Measurements from ENCODE around the gene EPC1. TPM values are rescaled to one million over a fixed set of nuclear protein-coding genes. Genes with fewer than 3 reads are reported as not detected.

The EPC1 gene
- total RNA-seq, 2 donors from 2014 or later: 40.2 to 48.5 TPM

- TF ChIP-seq CTCF (IDR thresholded peaks at IDR 0.05): no peak
- no peak overlapping the region for H3K4me3 ChIP-seq
- H3K27me3 ChIP-seq (replicated peaks; ENCODE audit: insufficient read depth): no peaks in the 10 kb centered on the region
- no peak for ATAC-seq (ENCODE audit: insufficient number of reproducible peaks, low FRiP score, low read depth)
- H3K4me1 ChIP-seq (ENCODE audit: control insufficient read depth in 1 of 2, low read depth in 2 of 2): peaks cover 14 to 41% of the 10 kb centered on the region in 2 donors
- no peak for DNase-seq (ENCODE audit: low spot score)
- peak overlapping the region in 1 of 2 donors; percentile 17 for H3K27ac ChIP-seq
- no peaks in the 10 kb centered on the region for H3K36me3 ChIP-seq
- no peaks in the 10 kb centered on the region for H3K9me3 ChIP-seq
These were observed 27.6 kb upstream of the EPC1 start for GRCh38 chr10:32374605-32375004.

- Histone ChIP-seq H3K36me3 (no peaks in the 10 kb centered on the region), H3K4me3 (no peak overlapping the region), H3K27me3 (replicated peaks; ENCODE audit: insufficient read depth) (no peaks in the 10 kb centered on the region), H3K9me3 (no peaks in the 10 kb centered on the region), H3K4me1 (ENCODE audit: control insufficient read depth in 1 of 2, low read depth in 2 of 2) (peaks cover 14 to 41% of the 10 kb centered on the region in 2 donors), H3K27ac (peak overlapping the region in 1 of 2 donors; percentile 22)
- no peak for ATAC-seq (ENCODE audit: insufficient number of reproducible peaks, low FRiP score, low read depth)
- no peak for TF ChIP-seq CTCF (IDR thresholded peaks at IDR 0.05)
- no peak for DNase-seq (ENCODE audit: low spot score)
These were observed 26.5 kb upstream of the EPC1 start for GRCh38 chr10:32373496-32373895.

- DNase-seq (ENCODE audit: low spot score) (no peak), ATAC-seq (ENCODE audit: insufficient number of reproducible peaks, low FRiP score, low read depth) (no peak)
- Histone ChIP-seq H3K4me3 (no peak overlapping the region), H3K4me1 (ENCODE audit: control insufficient read depth in 1 of 2, low read depth in 2 of 2) (peaks cover 14 to 45% of the 10 kb centered on the region in 2 donors), H3K27me3 (replicated peaks; ENCODE audit: insufficient read depth) (no peaks in the 10 kb centered on the region), H3K36me3 (no peaks in the 10 kb centered on the region), H3K27ac (peak overlapping the region in 1 of 2 donors; percentile 22), H3K9me3 (no peaks in the 10 kb centered on the region)
- no peak for TF ChIP-seq CTCF (IDR thresholded peaks at IDR 0.05)
These were observed 26.1 kb upstream of the EPC1 start for GRCh38 chr10:32373031-32373430.

GRCh38 chr10:32372000-32372875 is 25.3 kb upstream of the EPC1 start:
- H3K27me3 ChIP-seq (replicated peaks; ENCODE audit: insufficient read depth): no peaks in the 10 kb centered on the region
- H3K36me3 ChIP-seq: no peaks in the 10 kb centered on the region
- H3K9me3 ChIP-seq: no peaks in the 10 kb centered on the region
- H3K4me1 ChIP-seq (ENCODE audit: control insufficient read depth in 1 of 2, low read depth in 2 of 2): peaks cover 14 to 49% of the 10 kb centered on the region in 2 donors
- DNase-seq (ENCODE audit: low spot score) (no peak), ATAC-seq (ENCODE audit: insufficient number of reproducible peaks, low FRiP score, low read depth) (no peak)
- no peak for TF ChIP-seq CTCF (IDR thresholded peaks at IDR 0.05)
- peak overlapping the region; percentile 1 to 12 for H3K27ac ChIP-seq
- H3K4me3 ChIP-seq: no peak overlapping the region

- ATAC-seq (ENCODE audit: insufficient number of reproducible peaks, low FRiP score, low read depth) (no peak), DNase-seq (ENCODE audit: low spot score) (no peak)
- TF ChIP-seq CTCF (IDR thresholded peaks at IDR 0.05): no peak
- peak overlapping the region in 1 of 2 donors; percentile 40 for H3K27ac ChIP-seq
- H3K9me3 ChIP-seq: no peaks in the 10 kb centered on the region
- no peaks in the 10 kb centered on the region for H3K36me3 ChIP-seq
- peaks cover 14 to 57% of the 10 kb centered on the region in 2 donors for H3K4me1 ChIP-seq (ENCODE audit: control insufficient read depth in 1 of 2, low read depth in 2 of 2)
- H3K27me3 ChIP-seq (replicated peaks; ENCODE audit: insufficient read depth): no peaks in the 10 kb centered on the region
- H3K4me3 ChIP-seq: no peak overlapping the region
These were observed 24.1 kb upstream of the EPC1 start for GRCh38 chr10:32371101-32371500.

All from thoracic aorta (tissue), 2 donors.